Upper lobe of left lung (tissue), 6 donors: Measurements from ENCODE around the gene MCF2L. TPM values are rescaled to one million over a fixed set of nuclear protein-coding genes. Genes with fewer than 3 reads are reported as not detected.

Experiments
- ATAC-seq, 2 donors: fragments of 200-7000 bp; cut with Tn5 transposase; one replicate each; pipeline ENCODE4 v1.9.1; 2022; ENCODE audit warnings: mild to moderate bottlenecking in 2 of 2, moderate library complexity in 2 of 2; ENCODE audit not compliant: low FRiP score in 2 of 2
- DNase-seq, 2 donors: peaks; one replicate each; pipeline ENCODE4 v3.0.0-alpha.2; 2019 to 2020
- H3K27ac ChIP-seq, 4 donors: fragments of 200-600 bp; sonication (generic); one replicate each; pipeline ENCODE4 v1.5.1; 2016 to 2019
- H3K27me3 ChIP-seq, 4 donors: fragments of 200-600 bp; sonication (generic); one replicate each; pipeline ENCODE4 v1.5.1; 2017 to 2019
- H3K36me3 ChIP-seq, 4 donors: fragments of 200-600 bp; sonication (generic); one replicate each; pipeline ENCODE4 v1.5.1; 2016 to 2019
- H3K4me1 ChIP-seq, 4 donors: fragments of 200-600 bp; sonication (generic); one replicate each; pipeline ENCODE4 v1.5.1; 2018 to 2019
- H3K4me3 ChIP-seq, 4 donors: fragments of 200-600 bp; sonication (generic); one replicate each; pipeline ENCODE4 v1.5.1; 2017 to 2019; ENCODE audit warnings: mild to moderate bottlenecking in 2 of 4, moderate library complexity in 1 of 4
- H3K9me3 ChIP-seq, 4 donors: fragments of 200-600 bp; sonication (generic); one replicate each; pipeline ENCODE4 v1.5.1; 2018 to 2019
- CTCF ChIP-seq, 6 experiments: fragments of 450-650 bp in 4 of 6; fragments of 200-600 bp in 2 of 6; sonication (generic) in 2 of 6; IDR thresholded peaks; one replicate each; pipeline ENCODE4 v1.5.1; 2016 to 2019; ENCODE audit warnings: antibody characterized with exemption in 6 of 6
- EP300 ChIP-seq, 4 donors: sonication (generic); formaldehyde crosslinking; IDR thresholded peaks; one replicate each; pipeline ENCODE4 v1.5.1; 2017; ENCODE audit warnings: antibody characterized with exemption in 4 of 4, control low read depth in 2 of 4
- POLR2A ChIP-seq, 4 donors: fragments of 450-650 bp; IDR thresholded peaks; one replicate each; pipeline ENCODE4 v1.5.1; 2016 to 2017; ENCODE audit warnings: antibody characterized with exemption in 4 of 4, mild to moderate bottlenecking in 2 of 4
- POLR2AphosphoS5 ChIP-seq, 2 donors: sonication (generic); formaldehyde crosslinking; IDR thresholded peaks; one replicate each; pipeline ENCODE4 v1.5.1; 2017; ENCODE audit warnings: antibody characterized with exemption in 2 of 2
- WGBS, 2 donors: methylation state at CpG; one replicate each; pipeline ENCODE4 v1.1.5; 2017 to 2018; 5-methylcytosine and 5-hydroxymethylcytosine counted together
- total RNA-seq, 6 donors: library from RNA; depleted of rRNA in 4 of 6; stranded (reverse); fragments of >200 nt in 4 of 6; gene quantifications; one replicate each; pipeline versions ENCODE4 v1.1.0 to v1.2.1, GENCODE V29; 2016 to 2021
- donor health status: DM: no; HTN: no; CAD: no; lungs with moderate emphysema.
- donor health status: DM: no; HTN: yes; CAD: no; lungs with severe emphysema.

Gene MCF2L
- total RNA-seq, 6 donors from 2014 or later: 14.3 to 99.5 (median 53.1) TPM

- TF ChIP-seq EP300 (IDR thresholded peaks at IDR 0.05): no peak
- TF ChIP-seq POLR2A (IDR thresholded peaks at IDR 0.05): no peak
- no peak for TF ChIP-seq POLR2AphosphoS5 (IDR thresholded peaks at IDR 0.05)
- TF ChIP-seq CTCF (IDR thresholded peaks at IDR 0.05): no peak
- Histone ChIP-seq H3K36me3 (peaks cover 0 to 6% (median 0%) of the 10 kb centered on the region in 4 donors), H3K4me1 (peaks cover 4 to 18% (median 11%) of the 10 kb centered on the region in 4 donors), H3K9me3 (no peaks in the 10 kb centered on the region), H3K4me3 (no peak overlapping the region), H3K27ac (no peak overlapping the region), H3K27me3 (no peaks in the 10 kb centered on the region)
- 81 to 94% methylated on average over 7 to 13 of the region's 13 CpGs for WGBS, 2 donors
- ATAC-seq (no peak), DNase-seq (peak in 1 of 2 donors; percentile 36)
Measured at GRCh38 chr13:113024466-113024865, 55.5 kb downstream of the MCF2L start.

DNA sequence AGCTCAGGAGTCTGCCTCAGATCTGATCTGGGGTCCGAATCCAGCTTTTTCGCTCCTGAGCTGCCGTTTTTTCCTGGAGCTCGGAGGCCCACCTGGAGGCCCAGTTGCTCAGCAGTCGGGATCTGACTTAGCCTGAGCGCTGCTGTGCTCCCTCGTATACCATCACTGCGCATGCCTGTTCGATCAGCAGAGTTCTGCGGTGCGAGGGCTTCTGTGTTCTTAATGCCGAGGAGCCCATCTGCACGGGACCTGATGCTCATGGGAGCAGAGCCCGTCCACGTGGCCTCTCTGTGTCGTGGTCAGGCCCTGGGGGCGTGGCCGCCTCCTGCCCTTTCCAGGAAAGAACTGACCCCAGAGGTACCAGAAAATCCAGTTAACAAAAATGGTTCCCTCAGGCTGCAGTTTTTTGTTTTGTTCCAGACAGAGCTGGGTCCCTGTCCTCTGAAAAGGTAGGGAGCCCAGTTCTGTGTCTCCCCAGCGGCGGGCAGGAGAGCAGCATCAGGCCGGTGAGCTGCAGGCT is 57.4 kb downstream of the MCF2L start:
- WGBS, 2 donors: 90% methylated on average over 17 to 21 of the region's 21 CpGs
- H3K27me3 ChIP-seq: no peaks in the 10 kb centered on the region
- no peak for ATAC-seq
- H3K4me3 ChIP-seq: no peak overlapping the region
- H3K4me1 ChIP-seq: peaks cover 4 to 18% (median 11%) of the 10 kb centered on the region in 4 donors
- H3K36me3 ChIP-seq: peaks cover 0 to 6% (median 0%) of the 10 kb centered on the region in 4 donors
- no peak overlapping the region for H3K27ac ChIP-seq
- DNase-seq: peak in 1 of 2 donors; percentile 59
- no peaks in the 10 kb centered on the region for H3K9me3 ChIP-seq
- TF ChIP-seq EP300 (IDR thresholded peaks at IDR 0.05) (no peak), POLR2A (IDR thresholded peaks at IDR 0.05) (no peak), POLR2AphosphoS5 (IDR thresholded peaks at IDR 0.05) (no peak), CTCF (IDR thresholded peaks at IDR 0.05) (no peak)

DNA sequence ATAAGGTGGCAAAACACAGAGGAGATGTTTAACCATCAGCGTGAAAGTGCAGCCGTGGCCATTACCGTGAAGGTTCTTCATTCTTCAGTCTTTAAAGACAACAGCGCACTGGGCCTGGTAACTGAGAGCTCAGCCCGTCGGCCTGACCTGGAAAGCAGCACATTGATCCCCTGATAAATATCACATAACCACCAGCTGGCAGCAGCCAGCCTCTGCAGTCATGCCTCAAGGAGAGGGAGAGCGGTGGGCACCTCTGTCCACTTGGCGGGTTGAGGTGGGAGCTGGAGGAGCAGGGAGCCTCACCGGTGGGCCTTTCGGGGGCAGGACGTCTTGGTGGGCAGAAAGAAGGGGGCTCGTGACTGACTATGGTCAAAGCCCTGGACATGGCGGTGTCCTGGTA is 58.1 kb downstream of the MCF2L start:
- Histone ChIP-seq H3K9me3 (no peaks in the 10 kb centered on the region), H3K27me3 (no peaks in the 10 kb centered on the region), H3K4me3 (no peak overlapping the region), H3K4me1 (peaks cover 0 to 13% (median 11%) of the 10 kb centered on the region in 4 donors), H3K36me3 (peaks cover 0 to 3% (median 0%) of the 10 kb centered on the region in 4 donors), H3K27ac (no peak overlapping the region)
- DNase-seq: no peak
- WGBS, 2 donors: 91 to 98% methylated on average over 10 to 13 of the region's 13 CpGs
- no peak for ATAC-seq
- TF ChIP-seq POLR2A (IDR thresholded peaks at IDR 0.05): no peak
- TF ChIP-seq CTCF (IDR thresholded peaks at IDR 0.05): no peak
- no peak for TF ChIP-seq EP300 (IDR thresholded peaks at IDR 0.05)
- no peak for TF ChIP-seq POLR2AphosphoS5 (IDR thresholded peaks at IDR 0.05)

DNA sequence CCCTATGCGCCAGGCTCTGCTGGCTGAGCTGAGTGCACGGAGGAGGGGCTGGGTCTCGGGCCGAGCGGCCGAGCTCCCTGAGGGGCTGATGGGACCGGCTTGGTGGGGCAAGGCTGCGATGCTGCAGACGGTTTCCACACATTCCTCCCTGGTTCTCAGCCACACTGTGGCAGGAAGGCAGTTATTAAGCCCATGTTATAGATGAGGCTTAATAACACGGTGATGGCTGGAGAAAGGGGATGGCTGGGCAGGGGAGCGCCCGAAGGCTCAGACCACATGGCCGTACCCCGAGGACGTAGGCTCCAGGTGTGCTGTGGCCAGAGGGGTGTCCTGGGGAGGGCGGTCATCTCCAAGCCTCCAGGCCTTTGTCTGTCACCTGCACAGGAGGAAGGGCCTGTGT is 58.6 kb downstream of the MCF2L start:
- H3K27me3 ChIP-seq: no peaks in the 10 kb centered on the region
- WGBS, 2 donors: 90 to 91% methylated on average over 14 of the region's 16 CpGs
- no peaks in the 10 kb centered on the region for H3K9me3 ChIP-seq
- peaks cover 0 to 7% (median 0%) of the 10 kb centered on the region in 4 donors for H3K36me3 ChIP-seq
- peak in 1 of 2 donors; percentile 50 for DNase-seq
- no peak for TF ChIP-seq POLR2AphosphoS5 (IDR thresholded peaks at IDR 0.05)
- TF ChIP-seq EP300 (IDR thresholded peaks at IDR 0.05): no peak
- H3K4me1 ChIP-seq: peaks cover 0 to 10% (median 9%) of the 10 kb centered on the region in 4 donors
- no peak overlapping the region for H3K4me3 ChIP-seq
- ATAC-seq: peak in 1 of 2 donors; percentile 3
- no peak overlapping the region for H3K27ac ChIP-seq

GRCh38 chr13:113028336-113029060 is 59.5 kb downstream of the MCF2L start:
- no peak for TF ChIP-seq CTCF (IDR thresholded peaks at IDR 0.05)
- 89 to 90% methylated on average over 11 to 16 of the region's 16 CpGs for WGBS, 2 donors

More at GRCh38 chr13:113028336-113029060, 59.5 kb downstream of the MCF2L start:
- peaks cover 0 to 9% (median 0%) of the 10 kb centered on the region in 4 donors for H3K36me3 ChIP-seq
- peak in 1 of 2 donors; percentile 41 for ATAC-seq
- H3K27ac ChIP-seq: no peak overlapping the region
- peaks cover 0 to 6% (median 3%) of the 10 kb centered on the region in 4 donors for H3K4me1 ChIP-seq
- no peak overlapping the region for H3K4me3 ChIP-seq
- no peaks in the 10 kb centered on the region for H3K27me3 ChIP-seq
- peak in 1 of 2 donors; percentile 62 for DNase-seq
- H3K9me3 ChIP-seq: no peaks in the 10 kb centered on the region
